NCI-H2081 treated with DMSO at 0.1 percent for 48 hours (cell line): ENCODE measurements around the gene TIAL1.
"Not testable (repeated sequence)": the region's sequence is repeated elsewhere in the genome, so short reads cannot be mapped to it uniquely, and the experiment has no call there.

Experiments
- DNase-seq: peaks from one replicate; lab custom pipeline; 2025; lab: John Stamatoyannopoulos, UW

The TIAL1 gene

DNA sequence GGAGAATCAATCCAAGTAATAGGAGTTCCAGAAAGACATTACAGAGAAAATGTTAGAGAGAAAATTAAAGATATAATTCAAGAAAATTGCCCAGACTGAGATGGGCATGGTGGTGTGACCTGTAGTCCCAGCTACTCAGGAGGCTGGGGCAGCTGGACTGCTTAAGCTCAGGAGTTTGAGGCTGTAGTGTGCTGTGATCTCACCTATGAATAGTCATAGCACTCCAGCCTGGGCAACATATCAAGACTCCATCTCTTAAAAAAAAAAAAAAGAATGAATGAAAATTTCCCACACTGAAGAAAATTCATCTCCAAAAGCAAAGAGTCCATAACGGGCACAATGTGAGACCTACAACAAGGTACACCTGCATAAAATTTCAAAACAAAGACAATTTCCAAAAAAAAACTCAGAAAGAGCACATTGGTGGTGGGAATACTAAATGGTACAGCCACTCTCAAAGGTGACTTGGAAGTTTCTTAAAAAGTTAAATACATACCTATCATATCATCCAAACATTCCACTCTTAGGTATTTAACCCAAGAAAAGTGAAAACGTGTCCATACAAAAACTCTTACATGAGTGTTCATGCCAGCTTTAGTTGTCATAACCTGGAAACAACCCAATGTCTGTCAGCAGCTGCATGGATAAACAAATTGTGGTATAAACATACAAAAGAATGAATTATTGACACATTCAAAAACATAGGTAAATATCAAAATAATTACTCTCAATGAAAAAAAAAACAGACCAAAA is 47.3 kb downstream of the TIAL1 start:
- no peak for DNase-seq

DNA sequence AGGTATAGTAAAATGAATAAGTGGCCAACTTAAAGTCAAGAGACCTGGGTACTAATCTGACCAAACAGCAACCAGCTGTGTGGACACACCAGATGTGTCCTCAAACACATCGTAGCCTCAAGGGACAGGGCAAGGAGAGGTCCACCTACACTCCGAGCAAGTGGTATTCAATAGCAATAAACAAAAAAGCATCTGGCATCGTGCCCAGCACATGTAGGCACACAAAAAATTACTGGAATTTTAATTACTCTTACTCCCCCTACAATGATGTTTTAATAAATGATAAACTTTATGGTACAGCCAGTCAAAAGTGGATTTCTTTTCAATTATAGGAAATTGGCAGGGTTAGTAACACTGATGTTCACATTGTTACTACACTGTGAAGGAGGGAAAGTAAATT is 50.8 kb downstream of the TIAL1 start:
- DNase-seq = no peak

DNA sequence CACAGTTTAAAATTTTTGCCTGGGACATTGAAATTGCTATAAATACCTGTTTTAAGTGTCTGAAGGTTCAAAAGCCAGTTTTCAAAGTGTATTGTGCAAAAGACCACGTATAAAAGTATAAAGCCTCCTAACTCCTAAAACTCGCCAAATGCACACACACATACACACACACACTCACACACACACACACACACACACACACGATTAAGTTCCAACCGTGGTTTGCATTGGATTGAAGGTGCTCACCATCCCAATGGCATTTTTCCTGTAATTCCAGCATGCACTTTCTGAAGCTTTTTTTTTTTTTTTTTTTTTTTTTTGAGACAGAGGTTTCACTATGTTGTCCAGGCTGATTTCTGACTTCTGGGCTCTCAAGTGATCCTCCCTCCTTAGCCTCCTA is 51.5 kb downstream of the TIAL1 start:
- DNase-seq = no peak

DNA sequence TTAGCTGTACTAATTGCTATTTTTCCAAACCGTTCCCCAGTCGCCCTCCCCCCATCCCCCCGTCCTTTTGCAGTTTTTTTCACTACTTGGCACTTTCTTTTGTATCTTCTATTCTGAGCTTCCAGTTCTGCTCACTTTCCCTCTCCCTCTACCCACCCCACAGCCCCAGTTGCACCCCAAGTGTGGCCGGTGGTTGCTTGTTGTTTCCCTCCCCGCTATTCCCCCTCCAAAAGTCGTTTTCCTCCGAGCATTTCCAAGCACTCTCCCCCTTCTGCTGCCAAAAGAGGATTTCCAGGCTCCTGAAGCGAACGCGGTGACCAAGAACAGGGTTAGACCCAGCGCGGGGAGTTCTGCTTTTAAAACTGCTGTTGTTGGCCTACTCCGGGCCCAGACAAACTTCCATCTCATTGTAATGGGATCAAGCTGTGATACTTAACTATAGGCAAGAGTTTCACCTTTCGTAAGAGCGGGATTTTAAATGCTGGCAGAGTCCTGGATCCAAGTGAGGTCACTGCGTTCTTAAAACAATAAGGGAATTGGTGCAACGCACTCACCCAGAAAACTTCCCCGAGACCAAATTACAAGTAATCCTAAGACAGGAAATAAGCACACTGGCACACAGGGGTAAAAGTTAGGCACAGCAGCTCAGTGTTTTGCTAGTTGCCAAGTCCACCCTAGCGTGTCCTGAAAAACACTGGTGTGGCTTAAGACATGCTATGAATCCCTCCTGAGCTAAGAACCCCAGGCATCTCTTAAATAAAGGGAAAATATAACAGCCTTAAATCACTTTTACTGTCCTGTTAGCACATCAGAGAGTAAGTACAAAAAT is 52.7 kb downstream of the TIAL1 start:
- no peak for DNase-seq

DNA sequence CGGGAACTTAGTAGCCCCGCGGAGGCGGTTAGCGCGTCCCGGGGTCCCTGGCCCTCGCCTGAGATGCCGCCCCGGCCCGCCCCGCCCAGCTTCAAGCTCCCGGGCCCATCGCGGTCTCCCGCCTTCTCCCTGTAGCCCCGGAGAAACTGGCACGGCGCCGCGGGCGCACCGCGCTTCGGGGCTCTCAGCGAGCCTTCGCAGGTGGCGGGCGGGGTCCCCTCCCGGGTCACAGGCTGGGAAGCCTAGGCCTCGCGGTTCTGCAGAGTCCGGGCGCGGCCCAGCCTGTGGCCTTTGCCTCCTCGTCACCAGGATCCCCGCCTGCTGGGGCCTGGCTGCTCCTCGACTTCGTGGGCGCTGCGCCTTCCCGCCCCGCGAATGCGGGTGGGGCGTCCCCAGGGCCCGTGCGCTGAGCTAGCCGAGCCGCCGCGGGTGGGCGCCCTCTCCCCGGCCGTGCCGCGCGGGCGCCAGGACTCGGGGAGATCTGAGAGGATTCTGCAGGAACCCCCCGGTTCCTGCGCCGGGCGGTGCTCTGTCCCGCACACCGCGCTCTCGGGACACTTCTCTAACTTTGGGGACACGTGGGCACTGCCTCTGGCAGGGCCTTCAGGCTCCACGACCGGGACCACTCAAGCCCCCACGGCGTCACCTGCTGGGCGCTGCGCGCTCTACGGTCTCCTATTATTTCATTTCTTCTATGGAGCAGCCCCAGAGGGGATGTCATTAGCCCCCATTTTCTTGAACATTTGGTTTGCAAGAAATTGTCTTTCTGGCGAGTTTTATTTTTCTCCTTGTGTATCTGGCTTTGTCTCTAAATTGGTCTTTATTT is 53.6 kb downstream of the TIAL1 start:
- no peak for DNase-seq

DNA sequence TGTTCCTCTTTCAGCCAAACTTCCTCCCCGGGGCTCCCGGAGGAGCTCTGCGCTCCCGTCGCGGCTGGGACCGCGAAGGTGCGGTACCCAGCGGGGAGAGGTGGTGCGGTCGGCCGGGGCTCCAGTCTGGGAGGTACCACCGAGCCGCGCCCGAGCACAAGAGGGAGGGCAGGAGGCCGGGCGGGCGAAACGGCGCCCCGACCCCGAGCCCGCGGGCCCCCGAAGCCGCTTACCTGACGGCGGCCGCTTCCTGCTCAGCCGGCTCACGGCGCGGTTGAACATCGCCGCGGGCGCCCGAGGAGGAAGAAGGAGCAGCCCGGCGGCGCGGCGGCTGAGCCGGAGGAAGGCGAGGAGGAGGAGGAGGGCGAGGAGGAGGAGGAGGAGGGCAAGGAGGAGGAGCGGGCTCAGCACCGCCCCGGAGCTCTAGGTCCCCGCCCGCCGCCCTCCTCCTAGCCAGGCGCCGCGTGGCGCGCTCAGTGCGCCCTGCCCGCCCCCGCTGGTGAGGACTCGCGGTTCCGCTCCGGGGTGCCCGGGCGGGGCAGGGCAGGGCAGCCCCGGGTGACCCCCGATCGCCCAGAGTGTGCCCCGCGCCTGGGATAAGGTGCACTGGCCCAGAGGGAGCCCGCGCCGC is 54.3 kb downstream of the TIAL1 start, which contains the start of gene RGS10:
RGS10 (minus strand) TSS at position 363 of the 631 bp plus-strand sequence; CDS start at position 282, 81 bp downstream.
- DNase-seq = no peak

DNA sequence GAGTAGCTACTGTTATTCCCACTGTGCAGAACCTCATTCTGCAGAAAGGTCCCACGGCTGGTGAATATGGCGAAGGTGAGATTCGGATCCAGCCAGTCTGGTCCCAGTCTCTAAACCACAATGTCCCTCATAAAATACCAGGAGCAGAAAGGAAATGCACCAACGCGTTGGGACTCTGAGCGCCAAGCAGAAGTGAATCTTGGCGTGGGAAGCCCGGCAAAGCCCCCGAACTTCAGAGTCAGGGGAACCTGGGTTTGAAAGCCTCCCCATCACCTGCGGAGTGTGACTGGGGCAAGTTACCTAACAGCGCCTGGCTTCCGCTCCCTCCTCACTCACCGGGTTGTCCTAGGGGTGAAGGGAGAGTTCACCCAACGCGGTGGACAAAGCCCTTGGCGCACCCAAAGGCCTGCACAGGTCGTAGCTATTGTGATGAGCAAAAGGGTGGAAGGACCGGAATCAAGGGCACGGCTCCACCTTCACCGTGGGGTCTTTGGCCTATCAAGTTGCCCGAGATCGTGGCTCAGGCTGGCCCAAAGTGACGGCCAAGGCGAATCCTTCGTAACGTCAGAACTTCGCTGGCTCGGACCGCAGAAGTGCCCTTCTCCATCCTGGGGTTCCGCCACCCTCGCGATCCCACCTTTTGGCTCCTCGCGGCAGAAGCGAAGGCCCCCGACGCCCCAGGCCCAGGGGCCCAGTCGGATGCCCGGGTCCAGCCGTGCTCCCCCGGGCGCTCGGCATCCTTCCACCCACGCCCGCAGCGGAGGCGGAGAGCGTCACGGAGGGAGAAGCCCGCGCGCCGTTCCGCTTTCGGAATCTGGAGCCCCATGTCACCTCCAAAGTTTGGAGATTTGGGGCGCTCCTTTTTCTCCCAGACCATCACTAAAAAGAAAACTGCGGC is 55.1 kb downstream of the TIAL1 start:
- no peak for DNase-seq

DNA sequence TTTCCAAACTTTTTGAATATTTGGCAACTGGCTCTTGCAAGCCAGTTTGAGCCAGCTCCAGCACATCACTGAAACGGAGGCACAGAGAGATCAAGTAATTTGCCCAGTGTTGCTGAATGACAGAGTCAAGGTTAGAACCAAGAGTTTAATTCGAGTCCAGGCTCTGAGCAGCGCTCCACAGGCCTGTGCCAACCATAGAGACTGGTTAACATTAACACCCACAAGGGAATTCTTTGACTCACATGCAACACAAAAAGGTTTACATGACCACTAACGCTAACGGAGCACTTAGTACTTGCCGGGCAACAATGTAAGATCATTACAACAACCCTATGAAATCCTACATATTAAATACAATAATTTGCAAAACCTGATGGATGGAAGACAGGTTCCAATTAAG is 55.7 kb downstream of the TIAL1 start:
- DNase-seq = no peak

DNA sequence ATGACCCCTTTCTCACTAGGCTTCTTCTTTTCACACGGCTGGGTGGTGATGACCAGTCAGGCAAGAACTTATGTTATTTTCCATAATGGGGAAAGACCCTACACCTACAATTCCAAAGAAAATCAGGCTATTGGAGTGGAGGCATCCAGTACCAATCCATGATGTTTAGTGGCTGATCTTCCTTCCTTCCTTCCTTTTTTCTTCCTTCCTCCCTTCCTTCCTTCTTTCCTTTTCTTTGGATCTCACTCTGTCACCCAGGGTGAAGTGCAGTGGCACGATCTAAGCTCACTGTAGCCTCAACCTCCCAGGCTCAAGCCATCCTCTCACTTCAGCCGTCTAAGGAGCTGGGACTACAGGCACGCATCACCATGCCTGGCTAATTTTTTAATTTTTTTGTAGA is 56.7 kb downstream of the TIAL1 start:
- no peak for DNase-seq

DNA sequence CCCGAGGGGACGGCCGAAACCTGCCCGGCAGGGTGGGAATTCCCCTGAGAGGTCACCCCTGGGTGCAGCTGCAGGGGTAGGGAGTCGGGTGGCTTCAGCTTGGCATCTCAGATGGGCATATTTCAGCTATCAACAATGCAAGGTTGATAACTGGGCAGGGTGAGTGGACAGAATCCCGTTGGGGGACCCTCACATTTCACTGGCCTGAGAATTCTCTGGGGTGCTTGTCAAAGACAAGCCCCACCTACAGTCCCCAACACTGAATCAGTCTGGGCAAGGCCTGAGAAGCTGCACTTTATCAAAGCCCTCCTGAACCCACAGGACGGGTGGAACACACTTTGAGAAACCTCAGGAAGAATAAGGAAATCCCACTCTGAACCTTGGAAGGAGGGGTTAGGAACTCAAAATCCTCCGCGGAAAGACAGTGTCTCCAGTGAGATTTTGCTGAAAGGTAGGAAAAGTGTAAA is 57.4 kb downstream of the TIAL1 start:
- DNase-seq = no peak

DNA sequence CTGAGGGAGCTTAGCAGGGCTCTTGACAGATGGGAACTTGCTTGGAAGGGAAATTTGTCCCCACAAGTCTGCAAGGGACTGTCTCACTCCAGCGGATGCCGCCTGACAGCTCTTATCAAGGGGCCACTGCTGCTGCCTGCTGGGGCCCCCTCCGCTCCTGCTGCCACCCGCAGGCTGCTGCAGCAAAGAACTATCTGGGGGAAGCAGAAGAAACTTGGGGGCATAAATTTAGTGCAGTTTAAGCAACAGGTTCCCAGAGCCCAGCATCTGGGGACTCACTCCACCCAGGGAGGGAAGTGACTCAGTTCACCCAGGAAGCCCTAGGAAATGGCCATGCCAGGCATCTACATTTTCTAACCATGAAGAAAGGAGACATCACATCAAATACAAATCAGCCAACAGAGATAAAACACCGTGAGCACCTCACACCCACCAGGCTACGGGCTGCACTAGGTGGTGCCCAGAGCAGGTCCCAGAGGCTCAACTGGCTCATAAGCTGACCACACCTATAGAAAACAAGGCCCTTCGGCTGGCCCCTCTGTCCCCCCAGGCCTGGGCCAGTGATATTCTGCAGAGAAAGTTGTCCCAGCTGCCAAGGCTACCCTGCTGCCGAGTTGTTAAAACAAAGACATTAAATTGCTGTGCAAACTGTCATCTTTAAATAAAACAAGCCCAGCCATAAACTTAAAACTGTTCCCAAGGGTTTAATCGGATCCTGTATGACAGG is 58.0 kb downstream of the TIAL1 start:
- DNase-seq = no peak

DNA sequence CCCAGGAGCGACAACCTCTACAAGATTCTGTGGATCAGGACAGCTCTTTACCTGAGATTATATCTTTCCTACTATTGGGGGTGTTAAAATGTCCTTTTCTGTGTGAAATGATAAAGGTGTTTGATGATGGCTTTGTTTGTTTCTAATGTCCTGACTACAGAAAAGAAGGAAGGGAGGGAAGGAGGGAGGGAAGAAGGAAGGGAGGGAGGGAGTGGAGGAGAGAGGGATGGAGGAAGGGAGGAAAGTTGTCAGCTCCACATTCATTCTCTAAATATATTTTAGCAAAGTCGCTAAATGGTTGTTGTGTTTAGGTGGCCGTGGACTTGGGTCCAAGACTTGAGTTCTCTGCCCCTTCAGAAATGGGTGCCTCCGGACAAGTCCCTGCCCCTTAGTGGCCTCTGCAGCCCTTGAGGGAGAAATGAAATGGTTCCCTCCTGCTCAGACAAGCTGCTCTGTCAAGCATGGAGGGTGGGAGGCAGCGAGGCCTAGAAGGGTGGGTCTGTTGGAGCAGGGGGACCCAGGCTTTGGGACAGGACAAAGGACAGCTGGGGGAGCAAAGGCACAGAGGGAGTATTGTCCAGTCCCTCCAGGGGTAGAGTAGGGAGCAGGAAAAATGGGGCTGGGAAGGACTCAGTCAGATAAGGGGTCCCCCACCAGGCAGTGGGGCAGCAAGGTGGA is 58.7 kb downstream of the TIAL1 start:
- DNase-seq = no peak

DNA sequence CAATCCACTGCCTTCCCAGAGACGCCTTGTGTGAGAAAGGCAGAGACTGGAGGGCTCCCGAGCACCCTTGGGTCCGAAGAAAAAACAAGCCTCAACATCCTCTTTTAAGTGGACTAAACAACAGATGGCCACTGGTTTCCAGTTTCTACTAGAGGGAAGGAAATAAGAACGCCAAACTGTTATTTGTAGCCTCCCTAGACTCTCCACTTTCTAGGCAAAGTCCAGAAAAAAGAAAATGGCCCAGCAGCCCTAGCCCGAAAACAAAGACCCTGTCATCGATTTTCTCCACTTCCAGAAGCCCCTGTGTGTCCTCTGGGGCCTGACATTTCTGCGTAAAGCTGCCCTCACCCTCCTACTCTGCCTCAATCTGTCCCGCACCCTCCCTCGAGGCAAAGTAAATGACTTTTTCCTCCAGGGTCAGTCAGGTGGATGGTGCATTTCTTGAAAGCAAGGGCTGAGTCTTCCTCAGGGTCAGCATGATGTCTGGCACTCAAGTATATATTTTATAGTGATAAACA is 60.2 kb downstream of the TIAL1 start:
- DNase-seq = no peak

DNA sequence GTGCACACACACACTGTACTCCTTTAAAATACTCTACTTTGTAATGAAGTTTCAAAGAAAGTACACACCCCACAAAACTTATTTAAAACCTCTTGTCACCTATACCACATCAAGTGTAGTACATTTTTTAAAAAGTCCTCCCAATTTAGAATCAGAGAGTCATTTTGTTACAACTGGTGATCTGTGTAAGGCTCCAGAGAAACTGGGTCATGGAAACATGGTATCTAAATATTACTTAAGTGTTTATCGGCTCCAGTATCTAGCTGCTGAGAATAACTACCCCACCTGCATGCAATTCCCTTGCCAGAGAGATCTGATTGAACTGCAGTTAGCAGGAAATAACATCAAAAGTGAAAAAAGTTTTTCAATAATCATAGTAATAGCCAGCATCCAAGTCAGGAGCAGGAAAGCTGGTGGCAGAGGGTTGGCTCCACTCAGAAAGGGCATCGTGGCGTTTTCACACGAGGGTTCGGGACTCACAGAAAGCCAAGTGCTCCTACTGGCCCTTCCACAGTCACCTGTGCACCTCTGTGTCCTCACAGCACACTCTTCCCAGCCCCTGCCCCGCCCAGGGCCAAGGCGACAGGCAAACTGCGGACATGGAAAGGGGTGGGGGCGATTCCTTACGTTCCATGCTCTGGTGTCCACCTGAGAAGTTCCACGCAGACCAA is 60.8 kb downstream of the TIAL1 start:
- no peak for DNase-seq

DNA sequence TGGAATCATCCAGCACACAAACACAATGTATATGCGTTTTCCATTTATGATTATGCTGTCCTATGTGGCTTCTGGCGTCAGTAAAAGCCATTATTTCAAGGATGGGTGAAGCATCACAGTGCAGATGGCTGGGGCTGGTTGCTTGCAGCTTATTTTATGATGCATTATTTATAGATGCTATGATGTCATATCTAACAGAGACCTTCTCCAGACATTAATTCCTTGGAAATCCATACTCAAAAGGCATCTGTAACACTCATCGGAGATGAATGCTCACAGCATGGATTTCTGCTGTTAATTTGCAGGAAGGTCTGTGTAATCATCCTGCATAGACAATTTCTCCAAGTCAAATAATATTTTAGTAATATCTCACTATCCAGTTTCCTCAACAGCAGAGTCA is 61.5 kb downstream of the TIAL1 start:
- no peak for DNase-seq

DNA sequence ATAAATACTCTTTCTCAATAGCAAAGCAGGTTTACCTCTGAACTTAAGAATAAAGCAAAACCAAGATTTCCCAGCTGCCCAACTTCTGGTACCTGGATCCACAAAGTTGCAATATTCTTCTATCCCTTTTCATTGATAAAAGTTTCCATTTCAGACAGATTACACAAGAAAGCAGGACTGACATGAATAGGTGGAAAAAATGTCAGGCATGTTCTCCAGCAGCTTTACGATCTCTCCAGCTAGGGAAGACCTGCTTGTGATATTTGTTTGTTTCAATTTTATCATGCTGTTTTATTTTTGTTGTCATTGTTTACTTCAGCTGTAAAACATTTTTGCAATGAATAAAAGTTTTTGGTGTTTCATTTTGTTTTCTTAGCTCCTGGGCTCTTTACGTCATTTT is 63.3 kb downstream of the TIAL1 start:
- DNase-seq = no peak

DNA sequence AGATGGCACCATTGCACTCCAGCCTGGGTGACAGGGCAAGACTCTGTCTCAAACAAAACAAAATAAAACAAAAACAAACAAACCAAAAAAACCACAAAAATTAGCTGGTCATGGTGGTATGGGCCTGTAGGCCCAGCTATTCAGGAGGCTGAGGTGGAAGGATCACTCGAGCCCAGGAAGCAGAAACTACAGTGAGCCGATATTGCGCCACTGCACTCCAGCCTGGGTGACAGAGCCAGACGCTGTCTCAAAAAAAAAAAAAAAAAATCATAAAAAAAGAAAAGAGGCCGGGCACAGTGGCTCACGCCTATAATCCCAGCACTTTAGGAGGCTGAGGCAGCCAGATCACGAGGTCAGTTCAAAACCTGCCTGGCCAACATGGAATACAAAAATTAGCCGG is 64.0 kb downstream of the TIAL1 start:
- DNase-seq = not testable (repeated sequence)

DNA sequence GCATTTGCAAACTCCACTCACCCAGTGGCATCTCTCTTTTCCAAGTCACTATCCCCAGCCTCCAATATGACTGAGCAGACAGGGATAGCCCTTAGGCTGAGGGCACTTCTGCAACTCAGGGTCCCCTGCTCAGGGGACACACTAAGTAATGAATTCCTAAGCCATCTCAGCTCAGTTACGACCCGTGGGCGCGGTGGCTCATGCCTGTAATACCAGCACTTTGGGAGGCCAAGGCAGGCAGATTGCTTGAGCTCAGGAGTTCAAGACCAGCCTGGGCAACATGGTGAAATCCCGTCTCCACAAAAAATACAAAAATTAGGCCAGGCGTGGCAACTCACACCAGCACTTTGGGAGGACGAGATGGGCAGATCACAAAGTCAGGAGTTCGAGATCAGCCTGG is 64.5 kb downstream of the TIAL1 start:
- DNase-seq = not testable (repeated sequence)

DNA sequence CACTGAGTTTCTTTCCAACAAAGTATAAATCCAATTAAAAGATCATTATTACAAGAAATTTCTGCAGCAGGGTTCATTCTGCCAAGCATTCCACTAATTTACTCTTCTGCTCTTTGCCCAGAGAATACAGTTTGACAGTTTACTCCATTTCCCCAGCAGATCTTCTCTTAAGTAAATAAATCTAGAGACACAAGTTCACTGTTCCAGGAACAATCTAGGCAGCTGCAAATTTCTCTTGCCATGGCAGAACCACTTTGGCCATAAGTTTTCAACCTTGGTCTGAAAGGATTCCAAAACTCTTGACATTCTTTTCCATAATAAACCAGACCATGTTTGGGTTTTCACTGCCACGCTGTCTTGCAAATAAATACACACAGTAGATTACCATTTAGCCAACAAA is 65.7 kb downstream of the TIAL1 start:
- no peak for DNase-seq
